ENCODE measurements around the gene SRD5A1.

DNA sequence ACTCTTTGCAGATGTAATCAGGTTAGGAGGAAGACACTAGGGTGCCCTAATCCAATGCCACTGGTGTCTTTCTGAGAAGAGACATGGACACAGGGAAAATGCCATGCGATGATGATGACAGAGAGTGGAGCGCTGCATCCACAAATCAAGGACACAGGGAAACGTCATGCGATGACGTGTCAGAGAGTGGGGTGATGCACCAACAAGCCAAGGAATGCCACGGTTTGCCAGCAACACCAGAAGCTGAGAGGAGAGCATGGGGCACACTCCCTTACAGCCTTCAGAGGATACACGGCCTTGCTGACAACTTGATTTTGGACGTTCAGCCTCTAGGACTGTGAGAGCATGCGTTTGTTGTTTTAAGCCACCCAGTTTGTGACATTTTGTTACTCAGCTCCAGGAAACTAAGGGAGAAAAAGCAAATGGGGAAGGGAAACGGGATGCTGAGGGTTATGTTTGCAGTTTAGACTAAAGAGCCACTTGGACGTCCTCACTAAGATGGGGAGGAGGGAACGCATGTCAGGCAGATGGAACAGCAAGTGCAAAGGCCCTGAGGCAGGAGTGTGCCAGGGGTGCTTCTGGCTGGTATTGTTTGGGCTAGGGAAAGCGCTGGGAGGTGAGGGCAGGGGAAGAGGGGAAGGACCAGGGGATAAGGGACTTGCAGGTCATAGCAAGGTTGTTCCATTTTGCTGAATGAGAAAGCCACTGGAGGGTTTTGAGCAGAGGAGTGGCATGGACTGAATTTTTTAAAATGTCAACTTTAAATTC is 77.5 kb downstream of the SRD5A1 start:
- TF ChIP-seq GABPA (IDR thresholded peaks at IDR 0.05; ENCODE audit: low read depth) (no peak), POLR2AphosphoS5 (IDR thresholded peaks at IDR 0.05; ENCODE audit: low read depth) (no peak)
- TF ChIP-seq, protein P1, sequence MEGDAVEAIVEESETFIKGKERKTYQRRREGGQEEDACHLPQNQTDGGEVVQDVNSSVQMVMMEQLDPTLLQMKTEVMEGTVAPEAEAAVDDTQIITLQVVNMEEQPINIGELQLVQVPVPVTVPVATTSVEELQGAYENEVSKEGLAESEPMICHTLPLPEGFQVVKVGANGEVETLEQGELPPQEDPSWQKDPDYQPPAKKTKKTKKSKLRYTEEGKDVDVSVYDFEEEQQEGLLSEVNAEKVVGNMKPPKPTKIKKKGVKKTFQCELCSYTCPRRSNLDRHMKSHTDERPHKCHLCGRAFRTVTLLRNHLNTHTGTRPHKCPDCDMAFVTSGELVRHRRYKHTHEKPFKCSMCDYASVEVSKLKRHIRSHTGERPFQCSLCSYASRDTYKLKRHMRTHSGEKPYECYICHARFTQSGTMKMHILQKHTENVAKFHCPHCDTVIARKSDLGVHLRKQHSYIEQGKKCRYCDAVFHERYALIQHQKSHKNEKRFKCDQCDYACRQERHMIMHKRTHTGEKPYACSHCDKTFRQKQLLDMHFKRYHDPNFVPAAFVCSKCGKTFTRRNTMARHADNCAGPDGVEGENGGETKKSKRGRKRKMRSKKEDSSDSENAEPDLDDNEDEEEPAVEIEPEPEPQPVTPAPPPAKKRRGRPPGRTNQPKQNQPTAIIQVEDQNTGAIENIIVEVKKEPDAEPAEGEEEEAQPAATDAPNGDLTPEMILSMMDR (IDR thresholded peaks at IDR 0.05; ENCODE audit: insufficient read depth, low read length) = no peak

All from HL-60 (cell line).